Kidney epithelial cell (primary cell): Measurements from ENCODE around the gene AIFM1. TPM values are rescaled to one million over a fixed set of nuclear protein-coding genes. Genes with fewer than 3 reads are reported as not detected.

Experiments
- DNase-seq: peaks from one replicate; pipeline ENCODE4 v3.0.0-alpha.2; 2010; ENCODE audit warnings: low read depth
- H3K27me3 ChIP-seq: 2 replicates; pipeline ENCODE4 v1.6.0; 2011; ENCODE audit warnings: low read length; ENCODE audit not compliant: control insufficient read depth, insufficient read depth
- H3K36me3 ChIP-seq: 2 replicates; pipeline ENCODE4 v1.5.1; 2011; ENCODE audit warnings: low read length; ENCODE audit not compliant: control insufficient read depth, insufficient read depth
- H3K4me3 ChIP-seq: 2 replicates; pipeline ENCODE4 v1.5.1; 2011; ENCODE audit warnings: low read depth, mild to moderate bottlenecking, control low read depth, low read length
- CTCF ChIP-seq: IDR thresholded peaks from 2 replicates; pipeline ENCODE4 v1.5.1; 2011; ENCODE audit warnings: mild to moderate bottlenecking, moderate library complexity, low read length, control low read depth, inconsistent platforms; ENCODE audit not compliant: insufficient read depth, poor library complexity, severe bottlenecking
- total RNA-seq: library from RNA; depleted of rRNA; stranded (reverse); fragments of >200 nt; gene quantifications from 2 replicates; pipeline ENCODE4 v1.2.3, GENCODE V29; 2015

The AIFM1 gene
- total RNA-seq, 1 donor from 2014 or later, result 27.2 TPM

GRCh38 chrX:130086447-130087206 lies 79.0 kb downstream of the AIFM1 start:
- TF ChIP-seq CTCF, result no peak

GRCh38 chrX:130085551-130086446 lies 79.8 kb downstream of the AIFM1 start:
- no peak for DNase-seq
- Histone ChIP-seq H3K36me3 (peaks cover 2% of the 10 kb centered on the region), H3K27me3 (no peaks in the 10 kb centered on the region), H3K4me3 (no peak overlapping the region)
- TF ChIP-seq CTCF, result no peak

More at GRCh38 chrX:130086447-130087206, 79.0 kb downstream of the AIFM1 start:
- no peak overlapping the region for H3K4me3 ChIP-seq
- no peak for DNase-seq
- H3K27me3 ChIP-seq, result no peaks in the 10 kb centered on the region
- H3K36me3 ChIP-seq, result peaks cover 2% of the 10 kb centered on the region

DNA sequence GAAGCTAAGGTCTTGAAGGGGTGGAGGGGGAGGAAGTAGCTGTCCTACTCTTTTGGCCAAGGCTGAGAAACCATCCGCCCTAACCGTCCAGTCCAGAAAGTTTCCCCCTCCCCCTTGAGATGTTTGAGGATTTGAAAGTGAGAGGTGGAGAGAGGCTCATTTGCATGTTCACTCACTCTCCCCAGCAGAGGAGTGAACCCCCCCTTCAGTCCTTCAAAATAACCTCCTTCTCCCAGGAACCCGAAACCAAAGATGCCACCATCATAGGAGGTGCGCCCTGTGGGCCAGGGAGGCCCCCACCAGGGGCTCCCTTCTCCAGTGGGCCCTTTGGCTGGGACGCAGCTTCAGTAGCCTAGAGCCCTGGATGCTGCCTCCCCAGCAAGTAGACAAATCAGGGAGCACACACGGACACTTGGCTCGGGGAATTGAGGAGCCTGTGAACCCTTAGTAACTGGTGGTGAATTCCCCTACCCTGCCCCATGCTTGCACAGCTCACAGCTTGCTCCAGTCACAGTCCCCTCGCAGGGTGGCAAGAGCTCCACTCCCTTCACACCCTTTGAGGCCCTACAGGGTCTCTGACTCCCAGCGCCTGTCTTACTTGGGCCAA lies 80.9 kb downstream of the AIFM1 start:
- no peak overlapping the region for H3K4me3 ChIP-seq
- no peaks in the 10 kb centered on the region for H3K27me3 ChIP-seq
- DNase-seq, result no peak
- TF ChIP-seq CTCF, result no peak
- peaks cover 2% of the 10 kb centered on the region for H3K36me3 ChIP-seq

GRCh38 chrX:130083656-130084382 lies 81.8 kb downstream of the AIFM1 start:
- Histone ChIP-seq H3K36me3 (peaks cover 2% of the 10 kb centered on the region), H3K27me3 (no peaks in the 10 kb centered on the region), H3K4me3 (no peak overlapping the region)
- no peak for DNase-seq
- TF ChIP-seq CTCF, result no peak

DNA sequence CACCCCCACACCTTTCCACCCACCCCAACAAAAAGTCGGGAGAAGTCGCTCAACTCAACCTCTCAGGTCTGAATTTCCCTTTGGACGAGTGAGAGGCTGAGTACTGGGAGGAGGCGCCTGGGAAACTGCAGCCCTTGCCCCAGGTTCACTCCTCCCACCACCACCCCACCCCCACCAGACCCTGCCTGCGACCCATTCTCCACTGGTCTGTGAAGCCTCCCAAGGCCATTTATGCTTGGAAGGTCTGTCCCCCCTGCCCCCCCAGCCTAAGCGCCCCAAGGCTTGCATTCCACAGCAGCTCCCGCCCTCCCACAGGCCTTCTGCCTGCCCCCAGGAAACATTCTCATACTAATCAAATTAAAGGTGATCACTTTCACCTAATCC lies 82.5 kb downstream of the AIFM1 start:
- Histone ChIP-seq H3K36me3 (peaks cover 2% of the 10 kb centered on the region), H3K27me3 (no peaks in the 10 kb centered on the region), H3K4me3 (no peak overlapping the region)
- TF ChIP-seq CTCF, result no peak
- DNase-seq, result no peak
